ENCODE data around the gene SYPL1.

- TF ChIP-seq CTCF (IDR thresholded peaks at IDR 0.05) (no peak), EZH2 (IDR thresholded peaks at IDR 0.05) (no peak)
These were observed 12.1 kb upstream of the SYPL1 start for GRCh38 chr7:106124186-106124585.
